GM12873 (cell line): ENCODE results near the gene DIAPH3.
A peak's percentile ranks its signal among the peaks of the same experiment; 100 is the strongest.

Experiments used
- CTCF ChIP-seq: IDR thresholded peaks from 2 replicates; pipeline ENCODE4 v1.5.1; 2012; ENCODE audit warnings: low read depth, mild to moderate bottlenecking, moderate library complexity, low read length, control low read depth; ENCODE audit not compliant: insufficient read depth; ENCODE audit errors: missing control alignments

Gene DIAPH3

DNA sequence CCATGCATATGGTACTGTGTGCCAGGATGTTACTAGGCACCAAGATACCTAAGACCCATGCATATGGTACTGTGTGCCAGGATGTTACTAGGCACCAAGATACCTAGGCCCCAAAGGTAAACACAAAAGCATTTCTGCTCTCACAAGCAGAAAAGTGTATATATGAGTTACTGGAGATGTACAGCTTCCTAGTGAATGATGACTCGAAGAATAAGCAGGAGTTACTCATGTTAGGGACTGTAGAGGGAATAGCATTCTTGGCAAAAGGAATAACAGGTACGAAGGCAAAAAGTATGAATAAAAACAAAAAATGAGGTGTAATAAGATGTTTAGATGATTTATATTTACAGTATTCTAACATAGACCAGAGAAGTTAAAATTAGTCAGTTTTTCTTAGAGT is 383.7 kb downstream of the DIAPH3 start:
- no peak for TF ChIP-seq CTCF

GRCh38 chr13:59776924-59777690 is 386.6 kb downstream of the DIAPH3 start:
- no peak for TF ChIP-seq CTCF

- TF ChIP-seq CTCF = no peak
These were observed 389.2 kb downstream of the DIAPH3 start for GRCh38 chr13:59774491-59774971.

DNA sequence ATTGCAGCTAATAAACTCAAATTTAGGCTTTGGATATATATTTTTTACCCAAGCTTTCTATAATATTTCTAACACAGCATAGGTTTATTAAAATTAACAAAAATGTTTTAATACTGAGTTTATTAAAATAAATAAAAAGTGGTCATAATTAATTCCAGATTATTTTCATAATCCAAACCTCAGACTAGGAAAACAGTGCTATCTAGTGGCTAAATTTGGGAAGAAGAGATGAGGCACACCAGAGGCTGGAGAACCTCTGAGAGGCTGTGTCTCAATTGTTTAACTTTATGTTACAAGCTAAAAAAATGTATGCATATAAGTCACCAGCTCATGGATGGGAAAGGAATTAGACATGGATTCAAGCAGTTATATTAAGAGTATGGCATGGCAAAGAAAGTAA is 392.5 kb downstream of the DIAPH3 start:
- TF ChIP-seq CTCF = peak; percentile 30

- no peak for TF ChIP-seq CTCF
These were observed 393.3 kb downstream of the DIAPH3 start for GRCh38 chr13:59770451-59770850.

DNA sequence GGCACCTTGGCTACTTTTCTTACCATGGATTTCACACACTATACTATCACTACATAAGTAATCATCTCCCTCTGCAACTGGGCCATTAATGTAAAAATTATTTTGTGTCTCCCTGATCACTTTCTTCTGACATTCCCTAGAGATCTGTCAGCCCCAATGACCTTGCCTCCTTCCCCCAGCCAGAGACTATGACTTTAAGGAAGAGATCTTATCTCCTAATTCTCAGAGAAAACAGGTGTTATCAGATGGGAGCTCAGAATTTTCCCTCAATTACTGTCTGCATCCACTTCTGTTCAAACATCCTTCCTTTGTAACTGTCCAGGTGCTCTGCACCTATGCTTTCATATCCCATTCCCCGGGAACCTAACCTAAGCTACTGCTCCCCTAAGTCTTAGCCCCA is 397.5 kb downstream of the DIAPH3 start:
- no peak for TF ChIP-seq CTCF

- no peak for TF ChIP-seq CTCF
These were observed 408.0 kb downstream of the DIAPH3 start for GRCh38 chr13:59755632-59756290.
